Activated T-cell treated with anti-CD3 and anti-CD28 coated beads, Interleukin-2, amount 50 U/mL, for 24 hours (primary cell): ENCODE results near the gene AGAP1.

Experiments used
- DNase-seq: peaks from one replicate; pipeline ENCODE4 v3.0.0-alpha.2; 2020
- H3K27ac Mint-ChIP-seq: 2 replicates; pipeline ENCODE4 v1.8.0; 2020; ENCODE audit warnings: mild to moderate bottlenecking, mixed read lengths
- H3K27me3 Mint-ChIP-seq: 2 replicates; pipeline ENCODE4 v1.8.0; 2020; ENCODE audit warnings: mixed read lengths
- H3K36me3 Mint-ChIP-seq: 2 replicates; pipeline ENCODE4 v1.8.0; 2020; ENCODE audit warnings: low read depth, mixed read lengths
- H3K4me1 Mint-ChIP-seq: 2 replicates; pipeline ENCODE4 v1.8.0; 2020; ENCODE audit warnings: low read depth, mixed read lengths
- H3K4me3 Mint-ChIP-seq: 2 replicates; pipeline ENCODE4 v1.8.0; 2020; ENCODE audit warnings: mild to moderate bottlenecking, moderate library complexity, mixed read lengths
- H3K9me3 Mint-ChIP-seq: 2 replicates; pipeline ENCODE4 v1.8.0; 2020; ENCODE audit warnings: mixed read lengths

Gene AGAP1

GRCh38 chr2:235551965-235552364, 58.1 kb downstream of the AGAP1 start:
- no peaks in the 10 kb centered on the region for H3K36me3 Mint-ChIP-seq
- no peak for DNase-seq
- no peaks in the 10 kb centered on the region for H3K4me1 Mint-ChIP-seq
- peaks cover 41% of the 10 kb centered on the region for H3K27me3 Mint-ChIP-seq
- H3K9me3 Mint-ChIP-seq, result no peaks in the 10 kb centered on the region
- no peak overlapping the region for H3K4me3 Mint-ChIP-seq
- H3K27ac Mint-ChIP-seq, result no peak overlapping the region

- Mint-ChIP-seq H3K27me3 (peaks cover 41% of the 10 kb centered on the region), H3K9me3 (no peaks in the 10 kb centered on the region), H3K4me3 (no peak overlapping the region), H3K36me3 (no peaks in the 10 kb centered on the region), H3K4me1 (no peaks in the 10 kb centered on the region), H3K27ac (no peak overlapping the region)
- no peak for DNase-seq
Measured at GRCh38 chr2:235552671-235553070, 58.8 kb downstream of the AGAP1 start.

- no peaks in the 10 kb centered on the region for H3K4me1 Mint-ChIP-seq
Measured at GRCh38 chr2:235553291-235553690, 59.4 kb downstream of the AGAP1 start.

GRCh38 chr2:235553696-235554100, 59.9 kb downstream of the AGAP1 start:
- no peak for DNase-seq
- H3K36me3 Mint-ChIP-seq, result no peaks in the 10 kb centered on the region
- no peaks in the 10 kb centered on the region for H3K4me1 Mint-ChIP-seq
- no peak overlapping the region for H3K27ac Mint-ChIP-seq
- no peak overlapping the region for H3K4me3 Mint-ChIP-seq
- peaks cover 43% of the 10 kb centered on the region for H3K27me3 Mint-ChIP-seq
- H3K9me3 Mint-ChIP-seq, result no peaks in the 10 kb centered on the region

More at GRCh38 chr2:235553291-235553690, 59.4 kb downstream of the AGAP1 start:
- Mint-ChIP-seq H3K27me3 (peaks cover 41% of the 10 kb centered on the region), H3K9me3 (no peaks in the 10 kb centered on the region), H3K4me3 (no peak overlapping the region), H3K36me3 (no peaks in the 10 kb centered on the region), H3K27ac (no peak overlapping the region)
- no peak for DNase-seq

GRCh38 chr2:235554385-235554784, 60.5 kb downstream of the AGAP1 start:
- Mint-ChIP-seq H3K4me3 (no peak overlapping the region), H3K36me3 (no peaks in the 10 kb centered on the region), H3K27ac (no peak overlapping the region), H3K9me3 (no peaks in the 10 kb centered on the region), H3K27me3 (peaks cover 43% of the 10 kb centered on the region), H3K4me1 (no peaks in the 10 kb centered on the region)
- no peak for DNase-seq

- H3K27me3 Mint-ChIP-seq, result peaks cover 43% of the 10 kb centered on the region
- H3K4me1 Mint-ChIP-seq, result no peaks in the 10 kb centered on the region
- H3K36me3 Mint-ChIP-seq, result no peaks in the 10 kb centered on the region
- no peak overlapping the region for H3K4me3 Mint-ChIP-seq
- DNase-seq, result no peak
- H3K27ac Mint-ChIP-seq, result no peak overlapping the region
- H3K9me3 Mint-ChIP-seq, result no peaks in the 10 kb centered on the region
Measured at GRCh38 chr2:235554936-235555335, 61.1 kb downstream of the AGAP1 start.

- H3K27me3 Mint-ChIP-seq, result peaks cover 45% of the 10 kb centered on the region
- no peak for DNase-seq
- no peaks in the 10 kb centered on the region for H3K9me3 Mint-ChIP-seq
- H3K4me3 Mint-ChIP-seq, result no peak overlapping the region
- no peak overlapping the region for H3K27ac Mint-ChIP-seq
- no peaks in the 10 kb centered on the region for H3K4me1 Mint-ChIP-seq
- no peaks in the 10 kb centered on the region for H3K36me3 Mint-ChIP-seq
Measured at GRCh38 chr2:235555371-235555770, 61.5 kb downstream of the AGAP1 start.

GRCh38 chr2:235556086-235556485, 62.2 kb downstream of the AGAP1 start:
- Mint-ChIP-seq H3K27me3 (peaks cover 48% of the 10 kb centered on the region), H3K27ac (no peak overlapping the region), H3K9me3 (no peaks in the 10 kb centered on the region), H3K4me1 (no peaks in the 10 kb centered on the region), H3K36me3 (no peaks in the 10 kb centered on the region), H3K4me3 (no peak overlapping the region)
- DNase-seq, result no peak

GRCh38 chr2:235556901-235557300, 63.1 kb downstream of the AGAP1 start:
- Mint-ChIP-seq H3K27ac (no peak overlapping the region), H3K4me1 (no peaks in the 10 kb centered on the region), H3K36me3 (no peaks in the 10 kb centered on the region), H3K27me3 (peaks cover 43% of the 10 kb centered on the region), H3K9me3 (no peaks in the 10 kb centered on the region), H3K4me3 (no peak overlapping the region)
- no peak for DNase-seq

GRCh38 chr2:235557903-235558302, 64.1 kb downstream of the AGAP1 start:
- no peak for DNase-seq
- no peaks in the 10 kb centered on the region for H3K4me1 Mint-ChIP-seq
- H3K27me3 Mint-ChIP-seq, result peaks cover 40% of the 10 kb centered on the region
- no peaks in the 10 kb centered on the region for H3K36me3 Mint-ChIP-seq
- H3K27ac Mint-ChIP-seq, result no peak overlapping the region
- no peaks in the 10 kb centered on the region for H3K9me3 Mint-ChIP-seq
- H3K4me3 Mint-ChIP-seq, result no peak overlapping the region

GRCh38 chr2:235558572-235558971, 64.7 kb downstream of the AGAP1 start:
- DNase-seq, result no peak
- Mint-ChIP-seq H3K4me3 (no peak overlapping the region), H3K27me3 (peaks cover 40% of the 10 kb centered on the region), H3K4me1 (no peaks in the 10 kb centered on the region), H3K27ac (no peak overlapping the region), H3K36me3 (no peaks in the 10 kb centered on the region), H3K9me3 (no peaks in the 10 kb centered on the region)

GRCh38 chr2:235560345-235560744, 66.5 kb downstream of the AGAP1 start:
- Mint-ChIP-seq H3K36me3 (no peaks in the 10 kb centered on the region), H3K4me1 (no peaks in the 10 kb centered on the region), H3K27me3 (peaks cover 38% of the 10 kb centered on the region), H3K9me3 (no peaks in the 10 kb centered on the region), H3K4me3 (no peak overlapping the region), H3K27ac (no peak overlapping the region)
- DNase-seq, result no peak

- no peaks in the 10 kb centered on the region for H3K4me1 Mint-ChIP-seq
- no peak for DNase-seq
- H3K36me3 Mint-ChIP-seq, result no peaks in the 10 kb centered on the region
- H3K27ac Mint-ChIP-seq, result no peak overlapping the region
- H3K9me3 Mint-ChIP-seq, result no peaks in the 10 kb centered on the region
- H3K27me3 Mint-ChIP-seq, result peaks cover 35% of the 10 kb centered on the region
- H3K4me3 Mint-ChIP-seq, result no peak overlapping the region
Measured at GRCh38 chr2:235561450-235561849, 67.6 kb downstream of the AGAP1 start.

GRCh38 chr2:235562065-235562747, 68.4 kb downstream of the AGAP1 start:
- DNase-seq, result no peak
- Mint-ChIP-seq H3K9me3 (no peaks in the 10 kb centered on the region), H3K4me3 (no peak overlapping the region), H3K4me1 (no peaks in the 10 kb centered on the region), H3K27ac (no peak overlapping the region), H3K36me3 (no peaks in the 10 kb centered on the region), H3K27me3 (peaks cover 41% of the 10 kb centered on the region)

- Mint-ChIP-seq H3K36me3 (no peaks in the 10 kb centered on the region), H3K27ac (no peak overlapping the region), H3K4me3 (no peak overlapping the region), H3K27me3 (peaks cover 44% of the 10 kb centered on the region), H3K4me1 (no peaks in the 10 kb centered on the region), H3K9me3 (no peaks in the 10 kb centered on the region)
- no peak for DNase-seq
Measured at GRCh38 chr2:235563056-235563910, 69.4 kb downstream of the AGAP1 start.
